Liver (tissue), 3 donors: Measurements from ENCODE around the gene SKAP2.

Experiments used
- CTCF ChIP-seq: fragments of 150-350 bp; IDR thresholded peaks from 2 replicates; pipeline ENCODE4 v1.5.1; 2017; ENCODE audit warnings: improper control_type of control experiment, low read depth, low read length; ENCODE audit not compliant: missing input control
- GABPA ChIP-seq, 2 donors: IDR thresholded peaks in 1 of 2; conservative IDR thresholded peaks in 1 of 2; 2 replicates each; pipeline ENCODE4 v1.6.1; 2016; ENCODE audit warnings: antibody characterized with exemption in 2 of 2, mild to moderate bottlenecking in 1 of 2, moderate library complexity in 1 of 2
- HNF4A ChIP-seq, 2 donors: conservative IDR thresholded peaks; 2 replicates each; pipeline ENCODE4 v1.6.1; 2016; ENCODE audit warnings: antibody characterized with exemption in 2 of 2, mild to moderate bottlenecking in 2 of 2
- JUND ChIP-seq, 2 donors: IDR thresholded peaks; 2 replicates each; pipeline ENCODE4 v1.6.1; 2016; ENCODE audit warnings: antibody characterized with exemption in 2 of 2
- RAD21 ChIP-seq, 2 donors: IDR thresholded peaks; 2 replicates each; pipeline ENCODE4 v1.6.1; 2016; ENCODE audit warnings: antibody characterized with exemption in 2 of 2, mild to moderate bottlenecking in 2 of 2
- RXRA ChIP-seq, 2 donors: IDR thresholded peaks; 2 replicates each; pipeline ENCODE4 v1.6.1; 2017 to 2018; ENCODE audit warnings: antibody characterized with exemption in 2 of 2, mild to moderate bottlenecking in 1 of 2
- SP1 ChIP-seq: IDR thresholded peaks from 2 replicates; pipeline ENCODE4 v1.6.1; 2018; ENCODE audit warnings: antibody characterized with exemption, mild to moderate bottlenecking
- TAF1 ChIP-seq: conservative IDR thresholded peaks from 2 replicates; pipeline ENCODE4 v1.6.1; 2016; ENCODE audit warnings: antibody characterized with exemption, mild to moderate bottlenecking
- TF ChIP-seq, protein P1 (sequence below): IDR thresholded peaks from 2 replicates; pipeline ENCODE4 v1.6.1; 2016; ENCODE audit warnings: antibody characterized with exemption
- TF ChIP-seq, protein P2 (sequence below): IDR thresholded peaks from 2 replicates; pipeline ENCODE4 v1.6.1; 2016; ENCODE audit warnings: antibody characterized with exemption
- donor health status: healthy.
- donor health status: healthy.

- TF ChIP-seq CTCF (no peak), JUND (IDR thresholded peaks at IDR 0.05) (no peak), RXRA (IDR thresholded peaks at IDR 0.05) (no peak), TAF1 (no peak), SP1 (no peak), HNF4A (conservative IDR thresholded peaks at IDR 0.05) (no peak), GABPA (IDR thresholded peaks at IDR 0.05 in 1 of 2, conservative IDR thresholded peaks at IDR 0.05 in 1 of 2) (no peak), RAD21 (IDR thresholded peaks at IDR 0.05) (no peak)
- TF ChIP-seq, protein P1, sequence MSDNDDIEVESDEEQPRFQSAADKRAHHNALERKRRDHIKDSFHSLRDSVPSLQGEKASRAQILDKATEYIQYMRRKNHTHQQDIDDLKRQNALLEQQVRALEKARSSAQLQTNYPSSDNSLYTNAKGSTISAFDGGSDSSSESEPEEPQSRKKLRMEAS: no peak
- TF ChIP-seq, protein P2, sequence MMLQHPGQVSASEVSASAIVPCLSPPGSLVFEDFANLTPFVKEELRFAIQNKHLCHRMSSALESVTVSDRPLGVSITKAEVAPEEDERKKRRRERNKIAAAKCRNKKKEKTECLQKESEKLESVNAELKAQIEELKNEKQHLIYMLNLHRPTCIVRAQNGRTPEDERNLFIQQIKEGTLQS: no peak
Measured at GRCh38 chr7:26787701-26788100, 76.7 kb downstream of the SKAP2 start.
